Naive thymus-derived CD8-positive, alpha-beta T cell (primary cell): ENCODE results near the gene RALY. TPM values are rescaled to one million over a fixed set of nuclear protein-coding genes. Genes with fewer than 3 reads are reported as not detected.
A peak's percentile ranks its signal among the peaks of the same experiment; 100 is the strongest.
"Not testable (repeated sequence)": the region's sequence is repeated elsewhere in the genome, so short reads cannot be mapped to it uniquely, and the experiment has no call there.

Source experiments
- ATAC-seq, 2 donors: fragments of 150-1000 bp; cut with Tn5 transposase in 1 of 2; sonication (Bioruptor Pico), chemical (Tn5 transposase) in 1 of 2; 1 replicate in 1 of 2; 2 replicates in 1 of 2; pipeline ENCODE4 v1.10.0; 2021; ENCODE audit warnings: mild to moderate bottlenecking in 2 of 2, moderate library complexity in 2 of 2
- POLR2A ChIA-PET: fragments of 350-600 bp; sonication (Branson Sonifier 250); formaldehyde crosslinking; loops from one replicate; lab custom pipeline; 2021; ENCODE audit warnings: antibody characterized with exemption; lab: Charles Lee
- DNase-seq, 10 donors: peaks; one replicate each; pipeline versions ENCODE4 v3.0.0 to v3.0.0-alpha.2; 2020 to 2022
- H3K27ac Mint-ChIP-seq, 10 donors: one replicate each; pipeline ENCODE4 v1.8.0; 2020 to 2022; ENCODE audit warnings: mild to moderate bottlenecking in 10 of 10, mixed read lengths in 10 of 10, moderate library complexity in 4 of 10, inconsistent platforms in 1 of 10
- H3K27me3 Mint-ChIP-seq, 5 donors: one replicate each; pipeline ENCODE4 v1.8.0; 2021 to 2022; ENCODE audit warnings: mixed read lengths in 5 of 5
- H3K36me3 Mint-ChIP-seq, 3 donors: one replicate each; pipeline ENCODE4 v1.8.0; 2020 to 2022; ENCODE audit warnings: mixed read lengths in 3 of 3, mild to moderate bottlenecking in 2 of 3, inconsistent platforms in 1 of 3
- H3K4me1 Mint-ChIP-seq, 4 donors: one replicate each; pipeline ENCODE4 v1.8.0; 2021 to 2022; ENCODE audit warnings: mixed read lengths in 4 of 4
- H3K4me3 Mint-ChIP-seq, 10 donors: one replicate each; pipeline ENCODE4 v1.8.0; 2020 to 2022; ENCODE audit warnings: mild to moderate bottlenecking in 10 of 10, mixed read lengths in 10 of 10, moderate library complexity in 6 of 10, inconsistent platforms in 1 of 10
- H3K9me3 Mint-ChIP-seq, 9 donors: one replicate each; pipeline ENCODE4 v1.8.0; 2020 to 2022; ENCODE audit warnings: mixed read lengths in 9 of 9, mild to moderate bottlenecking in 3 of 9, inconsistent platforms in 1 of 9, moderate library complexity in 1 of 9
- polyA plus RNA-seq, 3 donors: library from polyadenylated mRNA; unstranded; fragments of 300-500 nt; fragmentation: Illumina TruSeq; gene quantifications; one replicate each; pipeline ENCODE4 v1.2.3, GENCODE V29; 2021
- total RNA-seq, 8 experiments: library from RNA in 2 of 8; stranded (reverse) in 2 of 8; gene quantifications; one replicate each; pipeline ENCODE4 v1.2.3 and lab custom pipeline; 2021 to 2026

Gene RALY
- total and polyA plus RNA-seq, 5 experiments from 2014 or later, result 105 to 211 (median 175) TPM

DNA sequence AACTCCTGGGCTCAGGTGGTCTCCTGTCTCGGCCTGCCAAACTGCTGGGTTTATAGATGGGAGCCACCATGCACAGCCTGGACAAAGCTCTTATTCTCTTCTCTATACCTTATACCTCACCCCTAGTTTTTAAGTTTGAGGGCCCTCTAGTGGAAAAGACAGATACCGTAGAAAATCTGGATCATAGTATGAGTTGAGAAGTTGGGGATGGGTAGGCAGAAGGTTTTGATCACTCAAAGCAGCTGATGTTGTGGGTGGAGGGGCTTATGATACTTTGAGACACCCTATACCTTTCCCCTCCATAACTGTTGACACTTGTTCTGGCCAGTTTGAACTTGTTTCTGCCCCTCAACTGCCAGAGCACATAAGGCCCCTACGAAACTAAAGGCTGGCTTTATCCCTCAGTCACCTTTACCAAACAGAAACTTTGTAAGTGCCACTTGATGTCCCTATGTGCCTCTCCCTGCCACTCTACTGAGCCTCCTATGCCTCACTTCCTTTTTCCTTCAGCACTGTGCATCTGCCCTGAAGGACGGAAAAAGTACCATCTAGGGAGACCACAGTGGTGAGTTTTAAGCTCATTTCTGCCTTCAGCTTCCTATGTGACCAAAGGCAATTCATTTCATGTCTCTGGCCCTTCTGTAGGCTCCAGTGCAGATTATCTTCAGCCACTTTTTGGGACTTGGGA, 28.6 kb downstream of the RALY start:
- H3K4me3 Mint-ChIP-seq, result peak overlapping the region in 3 of 10 donors; percentile 42 to 54 (median 49)
- H3K27me3 Mint-ChIP-seq, result no peaks in the 10 kb centered on the region
- peaks cover 0 to 8% (median 4%) of the 10 kb centered on the region in 3 donors for H3K36me3 Mint-ChIP-seq
- H3K27ac Mint-ChIP-seq, result peak overlapping the region; percentile 12 to 78 (median 59)
- DNase-seq, result peak in 3 of 10 donors; percentile 22 to 31 (median 29)
- POLR2A ChIA-PET, result no interaction called here
- H3K9me3 Mint-ChIP-seq, result no peaks in the 10 kb centered on the region
- H3K4me1 Mint-ChIP-seq, result peaks cover 44 to 93% (median 86%) of the 10 kb centered on the region in 4 donors
- peak; percentile 56 to 66 for ATAC-seq

- Mint-ChIP-seq H3K27ac (peak overlapping the region in 8 of 10 donors; percentile 12 to 76 (median 36)), H3K4me1 (peaks cover 42 to 93% (median 86%) of the 10 kb centered on the region in 4 donors), H3K36me3 (peaks cover 0 to 6% (median 4%) of the 10 kb centered on the region in 3 donors), H3K27me3 (no peaks in the 10 kb centered on the region), H3K4me3 (peak overlapping the region in 1 of 10 donors; percentile 54), H3K9me3 (no peaks in the 10 kb centered on the region)
- DNase-seq (no peak), ATAC-seq (no peak)
- POLR2A ChIA-PET, result no interaction called here
These were observed 29.1 kb downstream of the RALY start for GRCh38 chr20:34022839-34023234.

DNA sequence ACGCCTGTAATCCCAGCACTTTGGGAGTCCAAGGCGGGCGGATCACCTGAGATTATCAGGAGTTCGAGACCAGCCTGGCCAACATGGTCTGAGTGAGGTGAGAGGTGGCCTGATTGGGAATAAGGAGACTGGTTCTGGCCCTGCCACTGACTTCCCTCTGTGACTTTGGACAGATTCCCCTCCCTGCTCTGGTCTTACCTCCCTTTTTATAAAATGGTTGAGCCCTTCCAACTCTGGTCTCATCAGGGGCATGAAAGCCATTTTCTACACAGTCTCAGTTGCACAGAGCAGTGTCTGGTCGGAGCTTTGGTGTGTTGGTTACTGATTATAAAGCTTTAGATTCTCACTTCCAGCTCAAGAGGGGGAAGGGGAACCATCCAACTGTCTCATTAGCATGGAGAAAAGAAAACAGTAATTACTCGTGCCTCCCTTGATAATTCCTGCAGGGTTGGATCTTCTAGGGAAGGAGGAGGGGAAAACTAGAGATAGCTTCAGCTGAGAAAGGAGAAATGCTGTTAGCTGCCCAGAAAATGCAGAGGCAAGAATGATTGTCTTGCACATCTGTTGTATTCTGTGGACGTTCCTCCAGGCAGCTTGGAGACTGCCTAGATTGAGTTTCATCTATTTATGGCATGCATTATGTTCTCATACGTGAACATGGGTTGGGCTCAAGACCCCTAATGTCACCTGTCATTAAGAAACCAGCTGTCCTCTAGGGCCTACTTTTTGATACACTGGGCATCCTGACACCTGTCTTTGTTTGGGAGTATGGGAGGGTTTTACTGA, 30.4 kb downstream of the RALY start:
- POLR2A ChIA-PET, result no interaction called here
- peaks cover 45 to 94% (median 86%) of the 10 kb centered on the region in 4 donors for H3K4me1 Mint-ChIP-seq
- H3K27ac Mint-ChIP-seq, result peak overlapping the region in 9 of 10 donors; percentile 29 to 87 (median 73)
- H3K4me3 Mint-ChIP-seq, result peak overlapping the region in 4 of 10 donors; percentile 22 to 43 (median 36)
- ATAC-seq (no peak), DNase-seq (no peak)
- no peaks in the 10 kb centered on the region for H3K9me3 Mint-ChIP-seq
- H3K36me3 Mint-ChIP-seq, result peaks cover 0 to 9% (median 4%) of the 10 kb centered on the region in 3 donors
- H3K27me3 Mint-ChIP-seq, result no peaks in the 10 kb centered on the region

- Mint-ChIP-seq H3K27ac (peak overlapping the region in 9 of 10 donors; percentile 3 to 80 (median 61)), H3K4me3 (peak overlapping the region in 3 of 10 donors; percentile 35 to 65 (median 36)), H3K9me3 (no peaks in the 10 kb centered on the region)
These were observed 31.1 kb downstream of the RALY start for GRCh38 chr20:34024723-34025351.

GRCh38 chr20:34028013-34028412, 34.3 kb downstream of the RALY start:
- ATAC-seq, POLR2A ChIA-PET: not testable (repeated sequence)

More at GRCh38 chr20:34024723-34025351, 31.1 kb downstream of the RALY start:
- Mint-ChIP-seq H3K27me3 (no peaks in the 10 kb centered on the region), H3K4me1 (peaks cover 46 to 95% (median 87%) of the 10 kb centered on the region in 4 donors), H3K36me3 (peaks cover 0 to 9% (median 4%) of the 10 kb centered on the region in 3 donors)
- POLR2A ChIA-PET, result interaction anchor here (0.6 to 1.0 kb wide), 2 partner anchors 8 to 9 kb away, joined by 4 to 6 read pairs; no protein-coding TSS in a partner anchor
- ATAC-seq (no peak), DNase-seq (no peak)

DNA sequence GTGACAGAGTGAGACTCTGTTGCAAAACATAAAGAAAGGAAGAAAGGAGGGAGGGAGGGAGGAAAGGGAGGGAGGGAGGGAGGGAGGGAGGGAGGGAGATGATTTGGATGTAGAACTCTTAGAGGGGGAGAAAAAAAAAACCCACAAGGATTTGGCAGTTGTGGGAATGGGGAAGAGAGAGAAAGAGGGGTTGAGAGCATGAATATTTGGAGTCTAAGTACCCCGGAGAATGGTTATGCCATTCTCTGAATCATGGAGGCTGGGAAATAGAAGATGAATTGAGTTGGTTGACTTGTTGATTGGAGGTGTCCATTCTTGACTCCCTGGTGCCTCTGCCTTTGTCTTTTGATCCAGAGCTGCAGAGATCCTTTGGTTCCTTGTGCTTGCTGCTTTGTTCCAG, 35.7 kb downstream of the RALY start:
- H3K9me3 Mint-ChIP-seq, result no peaks in the 10 kb centered on the region
- POLR2A ChIA-PET, result no interaction called here
- ATAC-seq (no peak), DNase-seq (no peak)
- H3K27ac Mint-ChIP-seq, result peak overlapping the region in 8 of 10 donors; percentile 8 to 80 (median 48)
- peaks cover 0 to 43% (median 3%) of the 10 kb centered on the region in 3 donors for H3K36me3 Mint-ChIP-seq
- H3K27me3 Mint-ChIP-seq, result no peaks in the 10 kb centered on the region
- H3K4me1 Mint-ChIP-seq, result peaks cover 32 to 81% (median 78%) of the 10 kb centered on the region in 4 donors
- peak overlapping the region in 2 of 10 donors; percentile 3 to 48 for H3K4me3 Mint-ChIP-seq

More at GRCh38 chr20:34028013-34028412, 34.3 kb downstream of the RALY start:
- Mint-ChIP-seq H3K36me3 (peaks cover 0 to 30% (median 3%) of the 10 kb centered on the region in 3 donors), H3K4me1 (peaks cover 37 to 81% (median 80%) of the 10 kb centered on the region in 4 donors), H3K27ac (peak overlapping the region in 7 of 10 donors; percentile 18 to 80 (median 37)), H3K4me3 (peak overlapping the region in 1 of 10 donors; percentile 13)
- not testable (repeated sequence) for H3K27me3 Mint-ChIP-seq, DNase-seq, H3K9me3 Mint-ChIP-seq

- POLR2A ChIA-PET, result no interaction called here
- Mint-ChIP-seq H3K27ac (peak overlapping the region in 5 of 10 donors; percentile 11 to 72 (median 39)), H3K36me3 (peaks cover 0 to 48% (median 3%) of the 10 kb centered on the region in 3 donors), H3K4me1 (peaks cover 32 to 76% (median 73%) of the 10 kb centered on the region in 4 donors), H3K4me3 (peak overlapping the region in 1 of 10 donors; percentile 12), H3K27me3 (no peaks in the 10 kb centered on the region), H3K9me3 (no peaks in the 10 kb centered on the region)
- ATAC-seq, result no peak
- no peak for DNase-seq
These were observed 36.7 kb downstream of the RALY start for GRCh38 chr20:34030456-34030855.

GRCh38 chr20:34033903-34034302, 40.2 kb downstream of the RALY start:
- H3K4me1 Mint-ChIP-seq, result peaks cover 40 to 82% (median 76%) of the 10 kb centered on the region in 4 donors
- POLR2A ChIA-PET, result interaction anchor here (0.5 to 1.2 kb wide), 3 partner anchors 8 to 301 kb away, joined by 3 to 5 read pairs (median 4); no protein-coding TSS in a partner anchor

GRCh38 chr20:34037121-34037520, 43.4 kb downstream of the RALY start:
- Mint-ChIP-seq H3K9me3 (no peaks in the 10 kb centered on the region), H3K4me1 (peaks cover 50 to 88% (median 88%) of the 10 kb centered on the region in 4 donors), H3K36me3 (peaks cover 0 to 34% (median 4%) of the 10 kb centered on the region in 3 donors), H3K4me3 (peak overlapping the region; percentile 48 to 85 (median 72)), H3K27ac (peak overlapping the region; percentile 15 to 87 (median 71)), H3K27me3 (no peaks in the 10 kb centered on the region)
- ATAC-seq (peak; percentile 97 to 98), DNase-seq (peak; percentile 20 to 71 (median 37))
- POLR2A ChIA-PET, result interaction anchor here (0.6 to 2.8 kb wide), 4 partner anchors 30 to 98 kb away, joined by 3 to 9 read pairs (median 3); partner anchors contain the start of genes EIF2S2 and RALY

More at GRCh38 chr20:34033903-34034302, 40.2 kb downstream of the RALY start:
- no peaks in the 10 kb centered on the region for H3K27me3 Mint-ChIP-seq
- no peak for DNase-seq
- H3K4me3 Mint-ChIP-seq, result no peak overlapping the region
- H3K36me3 Mint-ChIP-seq, result peaks cover 0 to 45% (median 3%) of the 10 kb centered on the region in 3 donors
- peak overlapping the region in 5 of 10 donors; percentile 24 to 63 (median 50) for H3K27ac Mint-ChIP-seq
- no peak for ATAC-seq
- H3K9me3 Mint-ChIP-seq, result no peaks in the 10 kb centered on the region

- no peaks in the 10 kb centered on the region for H3K9me3 Mint-ChIP-seq
- peak overlapping the region in 6 of 10 donors; percentile 34 to 80 (median 67) for H3K4me3 Mint-ChIP-seq
- POLR2A ChIA-PET, result interaction anchor here (0.6 to 2.8 kb wide), 4 partner anchors 30 to 98 kb away, joined by 3 to 9 read pairs (median 3); partner anchors contain the start of genes EIF2S2 and RALY
- ATAC-seq (no peak), DNase-seq (no peak)
- no peaks in the 10 kb centered on the region for H3K27me3 Mint-ChIP-seq
- H3K4me1 Mint-ChIP-seq, result peaks cover 52 to 91% (median 90%) of the 10 kb centered on the region in 4 donors
- peak overlapping the region in 6 of 10 donors; percentile 23 to 87 (median 62) for H3K27ac Mint-ChIP-seq
- peaks cover 0 to 30% (median 2%) of the 10 kb centered on the region in 3 donors for H3K36me3 Mint-ChIP-seq
These were observed 44.1 kb downstream of the RALY start for GRCh38 chr20:34037767-34038166.

DNA sequence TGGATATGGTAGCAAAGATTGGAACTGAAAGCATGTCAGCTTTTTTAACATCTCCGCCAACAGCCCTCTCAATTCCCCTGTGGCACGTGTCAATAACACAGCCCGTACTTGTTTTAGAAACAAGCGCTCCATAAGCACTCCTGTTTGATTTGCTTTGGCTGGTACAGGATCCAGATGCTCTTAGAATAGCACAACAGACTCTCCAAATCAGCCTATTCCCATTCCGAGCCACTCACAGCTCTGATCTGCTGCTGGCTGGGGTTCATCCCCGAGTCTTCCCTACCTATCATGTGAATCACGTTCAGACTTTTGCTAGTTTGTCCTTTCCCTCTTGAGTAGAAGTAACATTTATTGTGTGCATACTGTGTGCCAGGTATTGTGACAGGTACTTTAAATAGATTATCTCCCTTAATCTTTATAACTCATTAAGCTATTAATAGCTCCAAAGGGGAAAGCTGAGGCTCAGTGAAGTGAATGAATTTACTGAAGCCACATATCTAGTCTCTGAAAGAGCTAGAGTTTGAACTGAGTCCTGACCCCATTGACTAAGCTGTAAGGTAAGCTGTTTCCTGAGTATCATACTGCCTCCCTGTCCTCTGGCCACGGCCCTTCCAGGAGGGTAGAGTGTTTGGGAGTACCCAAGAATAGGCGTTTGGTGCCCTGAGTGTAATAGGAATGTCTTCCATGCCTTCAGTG, 46.7 kb downstream of the RALY start:
- Mint-ChIP-seq H3K4me3 (peak overlapping the region in 2 of 10 donors; percentile 4 to 12), H3K27me3 (no peaks in the 10 kb centered on the region)
- POLR2A ChIA-PET, result no interaction called here

More for the DNA sequence above, 46.7 kb downstream of the RALY start:
- DNase-seq (no peak), ATAC-seq (no peak)
- H3K4me1 Mint-ChIP-seq, result peaks cover 62 to 97% (median 93%) of the 10 kb centered on the region in 4 donors
- H3K9me3 Mint-ChIP-seq, result no peaks in the 10 kb centered on the region
- peaks cover 0 to 21% (median 2%) of the 10 kb centered on the region in 3 donors for H3K36me3 Mint-ChIP-seq
- peak overlapping the region in 6 of 10 donors; percentile 15 to 71 (median 58) for H3K27ac Mint-ChIP-seq
